ENCODE data around the gene PIEZO1.

- TF ChIP-seq GATA3 (IDR thresholded peaks at IDR 0.05; ENCODE audit: low read depth, low read length) (no peak), GATA2 (IDR thresholded peaks at IDR 0.05; ENCODE audit: low read depth, low read length) (no peak)
Measured at GRCh38 chr16:88677721-88678120, 107.3 kb downstream of the PIEZO1 start.
